GM08714 (cell line): ENCODE data around the gene RTEL1.
"Not testable (repeated sequence)": the region's sequence is repeated elsewhere in the genome, so short reads cannot be mapped to it uniquely, and the experiment has no call there.

ENCODE experiments used
- H3K4me3 ChIP-seq: fragments of 200-500 bp; sonication (Bioruptor generic); 2 replicates; pipeline ENCODE4 v1.5.1; 2014; ENCODE audit warnings: mild to moderate bottlenecking, low read length, inconsistent platforms
- ZNF274 ChIP-seq: IDR thresholded peaks from 2 replicates; pipeline ENCODE4 v1.6.1; 2012; ENCODE audit warnings: mild to moderate bottlenecking, low read depth, low read length

Gene RTEL1

GRCh38 chr20:63639093-63639975, 18.8 kb upstream of the RTEL1 start:
- no peak overlapping the region for H3K4me3 ChIP-seq
- TF ChIP-seq ZNF274: no peak

- H3K4me3 ChIP-seq: no peak overlapping the region; the same call in 1 of the 2 replicates
- no peak for TF ChIP-seq ZNF274
Measured at GRCh38 chr20:63640086-63640485, 18.0 kb upstream of the RTEL1 start.

- H3K4me3 ChIP-seq: peak overlapping the region; percentile 15; the same call in 1 of the 2 replicates
Measured at GRCh38 chr20:63640686-63641085, 17.4 kb upstream of the RTEL1 start.

- TF ChIP-seq ZNF274: no peak
Measured at GRCh38 chr20:63641146-63641791, 16.8 kb upstream of the RTEL1 start.

GRCh38 chr20:63641792-63642523, 16.2 kb upstream of the RTEL1 start:
- H3K4me3 ChIP-seq: peak overlapping the region; percentile 85; the same call in 1 of the 2 replicates
- TF ChIP-seq ZNF274: no peak

More at GRCh38 chr20:63641146-63641791, 16.8 kb upstream of the RTEL1 start:
- peak overlapping the region; percentile 85; the same call in 1 of the 2 replicates for H3K4me3 ChIP-seq

GRCh38 chr20:63642527-63643247, 15.4 kb upstream of the RTEL1 start:
- no peak for TF ChIP-seq ZNF274

GRCh38 chr20:63643499-63643898, 14.6 kb upstream of the RTEL1 start:
- H3K4me3 ChIP-seq: no peak overlapping the region
- TF ChIP-seq ZNF274: no peak

More at GRCh38 chr20:63642527-63643247, 15.4 kb upstream of the RTEL1 start:
- H3K4me3 ChIP-seq: peak overlapping the region; percentile 39; the same call in 1 of the 2 replicates

- no peak overlapping the region for H3K4me3 ChIP-seq
- no peak for TF ChIP-seq ZNF274
Measured at GRCh38 chr20:63643946-63644345, 14.2 kb upstream of the RTEL1 start.

GRCh38 chr20:63645218-63645617, 12.9 kb upstream of the RTEL1 start:
- TF ChIP-seq ZNF274: no peak
- no peak overlapping the region for H3K4me3 ChIP-seq

GRCh38 chr20:63648190-63648589, 9.9 kb upstream of the RTEL1 start:
- no peak for TF ChIP-seq ZNF274
- no peak overlapping the region for H3K4me3 ChIP-seq

- no peak overlapping the region for H3K4me3 ChIP-seq
- TF ChIP-seq ZNF274: no peak
Measured at GRCh38 chr20:63648895-63649589, 9.1 kb upstream of the RTEL1 start.

GRCh38 chr20:63650486-63650885, 7.6 kb upstream of the RTEL1 start:
- H3K4me3 ChIP-seq: not testable (repeated sequence)

GRCh38 chr20:63651942-63652191, 6.2 kb upstream of the RTEL1 start:
- no peak for TF ChIP-seq ZNF274
- no peak overlapping the region for H3K4me3 ChIP-seq
